WTC11 (cell line): Measurements from ENCODE around the gene GALNT7. TPM values are rescaled to one million over a fixed set of nuclear protein-coding genes. Genes with fewer than 3 reads are reported as not detected.

Experiments
- CBFB ChIP-seq: sonication (generic); formaldehyde crosslinking; IDR thresholded peaks from 2 replicates; pipeline ENCODE4 v1.8.1; 2022; ENCODE audit warnings: mild to moderate bottlenecking, low read depth, missing genetic modification reagents
- CREB1 ChIP-seq: sonication (generic); formaldehyde crosslinking; IDR thresholded peaks from 2 replicates; pipeline ENCODE4 v1.8.0; 2023; ENCODE audit warnings: mild to moderate bottlenecking, missing genetic modification reagents
- EMX1 ChIP-seq: fragments of 250-450 bp; sonication (Bioruptor Pico); IDR thresholded peaks from 2 replicates; pipeline ENCODE4 v1.8.0; 2021; ENCODE audit warnings: mild to moderate bottlenecking
- ESRRA ChIP-seq: sonication (generic); formaldehyde crosslinking; IDR thresholded peaks from 2 replicates; pipeline ENCODE4 v1.8.1; 2022; ENCODE audit warnings: mild to moderate bottlenecking, missing genetic modification reagents, borderline replicate concordance
- ETV6 ChIP-seq: sonication (generic); formaldehyde crosslinking; IDR thresholded peaks from 2 replicates; pipeline ENCODE4 v1.8.1; 2022; ENCODE audit warnings: mild to moderate bottlenecking, missing genetic modification reagents
- GABPB1 ChIP-seq: sonication (generic); formaldehyde crosslinking; IDR thresholded peaks from 2 replicates; pipeline ENCODE4 v1.8.1; 2023; ENCODE audit warnings: mild to moderate bottlenecking, missing genetic modification reagents
- GRHL2 ChIP-seq: fragments of 250-450 bp; sonication (Bioruptor Pico); IDR thresholded peaks from 2 replicates; pipeline ENCODE4 v1.8.0; 2022; ENCODE audit warnings: mild to moderate bottlenecking, moderate library complexity; ENCODE audit not compliant: insufficient replicate concordance, severe bottlenecking
- HMGA2 ChIP-seq: fragments of 250-450 bp; sonication (Bioruptor Pico); IDR thresholded peaks from 2 replicates; pipeline ENCODE4 v1.4.0; 2021; ENCODE audit warnings: mild to moderate bottlenecking, moderate library complexity
- MYBL2 ChIP-seq: sonication (generic); formaldehyde crosslinking; IDR thresholded peaks from 2 replicates; pipeline ENCODE4 v1.8.1; 2023; ENCODE audit warnings: mild to moderate bottlenecking, moderate library complexity, missing genetic modification reagents
- NFATC4 ChIP-seq: fragments of 250-450 bp; sonication (Bioruptor Pico); IDR thresholded peaks from 2 replicates; pipeline ENCODE4 v1.9.0; 2021; ENCODE audit warnings: mild to moderate bottlenecking
- NFE2L1 ChIP-seq: sonication (generic); formaldehyde crosslinking; IDR thresholded peaks from 2 replicates; pipeline ENCODE4 v1.8.1; 2023; ENCODE audit warnings: missing genetic modification reagents
- NFYB ChIP-seq: sonication (generic); formaldehyde crosslinking; conservative IDR thresholded peaks from 2 replicates; pipeline ENCODE4 v1.8.0; 2022; ENCODE audit warnings: low read depth, missing genetic modification reagents
- NR3C1 ChIP-seq: sonication (generic); formaldehyde crosslinking; conservative IDR thresholded peaks from 2 replicates; pipeline ENCODE4 v1.8.1; 2023; ENCODE audit warnings: low read depth, mild to moderate bottlenecking, missing genetic modification reagents
- RELA ChIP-seq: sonication (generic); formaldehyde crosslinking; IDR thresholded peaks from 2 replicates; pipeline ENCODE4 v1.8.1; 2022; ENCODE audit warnings: missing genetic modification reagents, mild to moderate bottlenecking, borderline replicate concordance
- SMAD4 ChIP-seq: sonication (generic); formaldehyde crosslinking; IDR thresholded peaks from 2 replicates; pipeline ENCODE4 v1.8.0; 2022; ENCODE audit warnings: mild to moderate bottlenecking, missing genetic modification reagents
- SOX15 ChIP-seq: fragments of 250-450 bp; sonication (Bioruptor Pico); IDR thresholded peaks from 2 replicates; pipeline ENCODE4 v1.9.0; 2021; ENCODE audit warnings: mild to moderate bottlenecking
- SP1 ChIP-seq: sonication (generic); formaldehyde crosslinking; conservative IDR thresholded peaks from 2 replicates; pipeline ENCODE4 v1.8.1; 2022; ENCODE audit warnings: missing genetic modification reagents
- TP53 ChIP-seq: sonication (generic); formaldehyde crosslinking; IDR thresholded peaks from 2 replicates; pipeline ENCODE4 v1.8.1; 2023; ENCODE audit warnings: mild to moderate bottlenecking, missing genetic modification reagents
- ZNF232 ChIP-seq: sonication (generic); formaldehyde crosslinking; IDR thresholded peaks from 2 replicates; pipeline ENCODE4 v1.8.0; 2022; ENCODE audit warnings: mild to moderate bottlenecking, missing genetic modification reagents
- ZNF263 ChIP-seq: sonication (generic); formaldehyde crosslinking; IDR thresholded peaks from 2 replicates; pipeline ENCODE4 v1.8.1; 2022; ENCODE audit warnings: low read depth, mild to moderate bottlenecking, moderate library complexity, missing genetic modification reagents
- total RNA-seq: library from RNA; stranded (reverse); gene quantifications from 3 replicates; pipeline ENCODE4 v1.2.3, GENCODE V29; 2021
- TF ChIP-seq, protein P1 (sequence below): sonication (generic); formaldehyde crosslinking; IDR thresholded peaks from 2 replicates; pipeline ENCODE4 v1.8.0; 2022; ENCODE audit warnings: mild to moderate bottlenecking, missing genetic modification reagents
- TF ChIP-seq, protein P2 (sequence below): fragments of 250-450 bp; sonication (Bioruptor Pico); IDR thresholded peaks from 2 replicates; pipeline ENCODE4 v2.1.2; 2022; ENCODE audit warnings: mild to moderate bottlenecking, moderate library complexity
- TF ChIP-seq, protein P3 (sequence below): sonication (generic); formaldehyde crosslinking; conservative IDR thresholded peaks from 2 replicates; pipeline ENCODE4 v1.8.1; 2023; ENCODE audit warnings: mild to moderate bottlenecking, low read depth, missing genetic modification reagents, moderate library complexity
- TF ChIP-seq, protein P4 (sequence below): sonication (generic); formaldehyde crosslinking; conservative IDR thresholded peaks from 2 replicates; pipeline ENCODE4 v1.8.1; 2022; ENCODE audit warnings: mild to moderate bottlenecking, missing genetic modification reagents
- TF ChIP-seq, protein P5 (sequence below): fragments of 200-600 bp; IDR thresholded peaks from 2 replicates; pipeline ENCODE4 v1.8.0; 2022; ENCODE audit warnings: antibody characterized with exemption
- TF ChIP-seq, protein P6 (sequence below): fragments of 250-450 bp; sonication (Bioruptor Pico); IDR thresholded peaks from 2 replicates; pipeline ENCODE4 v1.9.0; 2021; ENCODE audit warnings: moderate library complexity, mild to moderate bottlenecking, inconsistent platforms, borderline replicate concordance
- TF ChIP-seq, protein P7 (sequence below): sonication (generic); formaldehyde crosslinking; IDR thresholded peaks from 2 replicates; pipeline ENCODE4 v1.8.1; 2022; ENCODE audit warnings: mild to moderate bottlenecking, moderate library complexity, missing genetic modification reagents
- TF ChIP-seq, protein P8 (sequence below): sonication (generic); formaldehyde crosslinking; IDR thresholded peaks from 2 replicates; pipeline ENCODE4 v1.8.1; 2023; ENCODE audit warnings: mild to moderate bottlenecking, moderate library complexity, missing genetic modification reagents

GALNT7 gene
- total RNA-seq, 1 experiment from 2014 or later: 86.9 TPM

DNA sequence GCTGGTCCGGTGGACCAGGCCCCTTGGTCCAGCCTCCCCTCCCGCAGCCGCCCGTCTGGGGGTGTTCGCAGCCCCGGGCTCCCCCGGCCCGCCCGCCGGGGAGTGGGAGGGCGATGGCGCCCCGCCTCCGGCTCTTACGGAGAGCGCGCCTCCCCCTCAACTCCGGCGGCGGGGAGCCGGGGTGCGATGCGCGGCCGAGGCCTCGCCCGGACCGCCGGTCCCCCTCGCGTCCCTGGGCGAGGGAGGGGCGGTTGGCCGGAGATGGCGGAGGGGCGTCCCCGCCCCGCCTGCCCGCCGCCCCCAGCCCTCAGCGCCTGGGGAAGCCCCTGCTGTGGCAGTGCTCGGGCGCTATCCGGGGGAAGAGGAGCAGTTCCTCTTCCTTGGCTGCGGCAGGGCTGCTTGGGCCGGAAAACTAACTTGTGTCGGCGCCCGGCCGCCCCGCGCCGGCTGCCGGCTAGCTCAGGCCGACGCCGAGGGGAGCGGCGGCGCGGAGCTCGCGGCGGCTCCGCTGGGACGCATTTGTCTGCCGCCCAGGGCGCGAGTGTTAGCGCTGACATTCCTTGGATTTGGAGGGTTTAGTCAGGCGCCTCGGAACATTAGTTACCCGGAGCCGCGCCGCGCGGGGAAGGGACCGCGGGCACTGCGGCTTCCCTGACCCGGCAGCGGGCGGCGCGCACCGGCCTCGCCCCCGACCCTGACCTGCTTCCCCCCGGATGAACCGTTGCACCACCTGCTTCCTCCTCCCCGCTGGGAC lies 994 bp downstream of the GALNT7 start (continued):
- TF ChIP-seq, protein P1, sequence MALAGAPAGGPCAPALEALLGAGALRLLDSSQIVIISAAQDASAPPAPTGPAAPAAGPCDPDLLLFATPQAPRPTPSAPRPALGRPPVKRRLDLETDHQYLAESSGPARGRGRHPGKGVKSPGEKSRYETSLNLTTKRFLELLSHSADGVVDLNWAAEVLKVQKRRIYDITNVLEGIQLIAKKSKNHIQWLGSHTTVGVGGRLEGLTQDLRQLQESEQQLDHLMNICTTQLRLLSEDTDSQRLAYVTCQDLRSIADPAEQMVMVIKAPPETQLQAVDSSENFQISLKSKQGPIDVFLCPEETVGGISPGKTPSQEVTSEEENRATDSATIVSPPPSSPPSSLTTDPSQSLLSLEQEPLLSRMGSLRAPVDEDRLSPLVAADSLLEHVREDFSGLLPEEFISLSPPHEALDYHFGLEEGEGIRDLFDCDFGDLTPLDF (CRISPR knock-in tag): no peak
- no peak for TF ChIP-seq CBFB (CRISPR knock-in tag)
- TF ChIP-seq MYBL2 (CRISPR knock-in tag): peak; percentile 68; the same call in 1 of the 2 replicates
- no peak for TF ChIP-seq EMX1 (CRISPR knock-in tag)
- TF ChIP-seq, protein P2, sequence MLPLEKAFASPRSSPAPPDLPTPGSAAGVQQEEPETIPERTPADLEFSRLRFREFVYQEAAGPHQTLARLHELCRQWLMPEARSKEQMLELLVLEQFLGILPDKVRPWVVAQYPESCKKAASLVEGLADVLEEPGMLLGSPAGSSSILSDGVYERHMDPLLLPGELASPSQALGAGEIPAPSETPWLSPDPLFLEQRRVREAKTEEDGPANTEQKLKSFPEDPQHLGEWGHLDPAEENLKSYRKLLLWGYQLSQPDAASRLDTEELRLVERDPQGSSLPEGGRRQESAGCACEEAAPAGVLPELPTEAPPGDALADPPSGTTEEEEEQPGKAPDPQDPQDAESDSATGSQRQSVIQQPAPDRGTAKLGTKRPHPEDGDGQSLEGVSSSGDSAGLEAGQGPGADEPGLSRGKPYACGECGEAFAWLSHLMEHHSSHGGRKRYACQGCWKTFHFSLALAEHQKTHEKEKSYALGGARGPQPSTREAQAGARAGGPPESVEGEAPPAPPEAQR: no peak
- no peak for TF ChIP-seq NFATC4 (CRISPR knock-in tag)
- TF ChIP-seq ZNF232 (CRISPR knock-in tag): no peak
- TF ChIP-seq HMGA2 (CRISPR knock-in tag): no peak
- TF ChIP-seq SP1 (CRISPR knock-in tag): peak; percentile 35; the same call in 1 of the 2 replicates
- no peak for TF ChIP-seq GRHL2 (CRISPR knock-in tag)
- TF ChIP-seq, protein P3, sequence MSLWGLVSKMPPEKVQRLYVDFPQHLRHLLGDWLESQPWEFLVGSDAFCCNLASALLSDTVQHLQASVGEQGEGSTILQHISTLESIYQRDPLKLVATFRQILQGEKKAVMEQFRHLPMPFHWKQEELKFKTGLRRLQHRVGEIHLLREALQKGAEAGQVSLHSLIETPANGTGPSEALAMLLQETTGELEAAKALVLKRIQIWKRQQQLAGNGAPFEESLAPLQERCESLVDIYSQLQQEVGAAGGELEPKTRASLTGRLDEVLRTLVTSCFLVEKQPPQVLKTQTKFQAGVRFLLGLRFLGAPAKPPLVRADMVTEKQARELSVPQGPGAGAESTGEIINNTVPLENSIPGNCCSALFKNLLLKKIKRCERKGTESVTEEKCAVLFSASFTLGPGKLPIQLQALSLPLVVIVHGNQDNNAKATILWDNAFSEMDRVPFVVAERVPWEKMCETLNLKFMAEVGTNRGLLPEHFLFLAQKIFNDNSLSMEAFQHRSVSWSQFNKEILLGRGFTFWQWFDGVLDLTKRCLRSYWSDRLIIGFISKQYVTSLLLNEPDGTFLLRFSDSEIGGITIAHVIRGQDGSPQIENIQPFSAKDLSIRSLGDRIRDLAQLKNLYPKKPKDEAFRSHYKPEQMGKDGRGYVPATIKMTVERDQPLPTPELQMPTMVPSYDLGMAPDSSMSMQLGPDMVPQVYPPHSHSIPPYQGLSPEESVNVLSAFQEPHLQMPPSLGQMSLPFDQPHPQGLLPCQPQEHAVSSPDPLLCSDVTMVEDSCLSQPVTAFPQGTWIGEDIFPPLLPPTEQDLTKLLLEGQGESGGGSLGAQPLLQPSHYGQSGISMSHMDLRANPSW (CRISPR knock-in tag): no peak
- no peak for TF ChIP-seq NR3C1 (CRISPR knock-in tag)
- TF ChIP-seq, protein P4, sequence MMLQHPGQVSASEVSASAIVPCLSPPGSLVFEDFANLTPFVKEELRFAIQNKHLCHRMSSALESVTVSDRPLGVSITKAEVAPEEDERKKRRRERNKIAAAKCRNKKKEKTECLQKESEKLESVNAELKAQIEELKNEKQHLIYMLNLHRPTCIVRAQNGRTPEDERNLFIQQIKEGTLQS (CRISPR knock-in tag): no peak
- TF ChIP-seq RELA (CRISPR knock-in tag): 0 out of 2 replicates have a peak, but pooled peaks have one; percentile 29
- no peak for TF ChIP-seq NFE2L1 (CRISPR knock-in tag)
- no peak for TF ChIP-seq NFYB (CRISPR knock-in tag)
- TF ChIP-seq GABPB1 (CRISPR knock-in tag): no peak
- no peak for TF ChIP-seq TP53 (CRISPR knock-in tag)
- TF ChIP-seq, protein P5, sequence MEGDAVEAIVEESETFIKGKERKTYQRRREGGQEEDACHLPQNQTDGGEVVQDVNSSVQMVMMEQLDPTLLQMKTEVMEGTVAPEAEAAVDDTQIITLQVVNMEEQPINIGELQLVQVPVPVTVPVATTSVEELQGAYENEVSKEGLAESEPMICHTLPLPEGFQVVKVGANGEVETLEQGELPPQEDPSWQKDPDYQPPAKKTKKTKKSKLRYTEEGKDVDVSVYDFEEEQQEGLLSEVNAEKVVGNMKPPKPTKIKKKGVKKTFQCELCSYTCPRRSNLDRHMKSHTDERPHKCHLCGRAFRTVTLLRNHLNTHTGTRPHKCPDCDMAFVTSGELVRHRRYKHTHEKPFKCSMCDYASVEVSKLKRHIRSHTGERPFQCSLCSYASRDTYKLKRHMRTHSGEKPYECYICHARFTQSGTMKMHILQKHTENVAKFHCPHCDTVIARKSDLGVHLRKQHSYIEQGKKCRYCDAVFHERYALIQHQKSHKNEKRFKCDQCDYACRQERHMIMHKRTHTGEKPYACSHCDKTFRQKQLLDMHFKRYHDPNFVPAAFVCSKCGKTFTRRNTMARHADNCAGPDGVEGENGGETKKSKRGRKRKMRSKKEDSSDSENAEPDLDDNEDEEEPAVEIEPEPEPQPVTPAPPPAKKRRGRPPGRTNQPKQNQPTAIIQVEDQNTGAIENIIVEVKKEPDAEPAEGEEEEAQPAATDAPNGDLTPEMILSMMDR: no peak
- no peak; the same call in 1 of the 2 replicates for TF ChIP-seq ETV6 (CRISPR knock-in tag)
- no peak for TF ChIP-seq ZNF263 (CRISPR knock-in tag)
- TF ChIP-seq, protein P6, sequence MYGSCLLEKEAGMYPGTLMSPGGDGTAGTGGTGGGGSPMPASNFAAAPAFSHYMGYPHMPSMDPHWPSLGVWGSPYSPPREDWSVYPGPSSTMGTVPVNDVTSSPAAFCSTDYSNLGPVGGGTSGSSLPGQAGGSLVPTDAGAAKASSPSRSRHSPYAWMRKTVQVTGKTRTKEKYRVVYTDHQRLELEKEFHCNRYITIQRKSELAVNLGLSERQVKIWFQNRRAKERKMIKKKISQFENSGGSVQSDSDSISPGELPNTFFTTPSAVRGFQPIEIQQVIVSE (CRISPR knock-in tag): no peak
- TF ChIP-seq CREB1: no peak
- TF ChIP-seq, protein P7, sequence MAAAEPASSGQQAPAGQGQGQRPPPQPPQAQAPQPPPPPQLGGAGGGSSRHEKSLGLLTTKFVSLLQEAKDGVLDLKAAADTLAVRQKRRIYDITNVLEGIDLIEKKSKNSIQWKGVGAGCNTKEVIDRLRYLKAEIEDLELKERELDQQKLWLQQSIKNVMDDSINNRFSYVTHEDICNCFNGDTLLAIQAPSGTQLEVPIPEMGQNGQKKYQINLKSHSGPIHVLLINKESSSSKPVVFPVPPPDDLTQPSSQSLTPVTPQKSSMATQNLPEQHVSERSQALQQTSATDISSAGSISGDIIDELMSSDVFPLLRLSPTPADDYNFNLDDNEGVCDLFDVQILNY (CRISPR knock-in tag): no peak
- TF ChIP-seq, protein P8, sequence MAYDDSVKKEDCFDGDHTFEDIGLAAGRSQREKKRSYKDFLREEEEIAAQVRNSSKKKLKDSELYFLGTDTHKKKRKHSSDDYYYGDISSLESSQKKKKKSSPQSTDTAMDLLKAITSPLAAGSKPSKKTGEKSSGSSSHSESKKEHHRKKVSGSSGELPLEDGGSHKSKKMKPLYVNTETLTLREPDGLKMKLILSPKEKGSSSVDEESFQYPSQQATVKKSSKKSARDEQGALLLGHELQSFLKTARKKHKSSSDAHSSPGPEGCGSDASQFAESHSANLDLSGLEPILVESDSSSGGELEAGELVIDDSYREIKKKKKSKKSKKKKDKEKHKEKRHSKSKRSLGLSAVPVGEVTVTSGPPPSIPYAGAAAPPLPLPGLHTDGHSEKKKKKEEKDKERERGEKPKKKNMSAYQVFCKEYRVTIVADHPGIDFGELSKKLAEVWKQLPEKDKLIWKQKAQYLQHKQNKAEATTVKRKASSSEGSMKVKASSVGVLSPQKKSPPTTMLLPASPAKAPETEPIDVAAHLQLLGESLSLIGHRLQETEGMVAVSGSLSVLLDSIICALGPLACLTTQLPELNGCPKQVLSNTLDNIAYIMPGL (CRISPR knock-in tag): peak; percentile 29; the same call in 1 of the 2 replicates
- TF ChIP-seq SOX15 (CRISPR knock-in tag): no peak
- TF ChIP-seq ESRRA (CRISPR knock-in tag): no peak
- 0 out of 2 replicates have a peak, but pooled peaks have one; percentile 51 for TF ChIP-seq SMAD4
